ENCODE measurements around the gene CHDH.

Gene CHDH

GRCh38 chr3:53780806-53781205 lies 65.4 kb downstream of the CHDH start:
- no peak for DNase-seq

- no peak for DNase-seq
Measured at GRCh38 chr3:53780171-53780570, 66.0 kb downstream of the CHDH start.

- DNase-seq, result no peak
Measured at GRCh38 chr3:53778153-53778552, 68.1 kb downstream of the CHDH start.

- no peak for DNase-seq
Measured at GRCh38 chr3:53777468-53777867, 68.8 kb downstream of the CHDH start.

GRCh38 chr3:53776494-53777101 lies 69.6 kb downstream of the CHDH start:
- no peak for DNase-seq

- no peak for DNase-seq
Measured at GRCh38 chr3:53775834-53776251, 70.4 kb downstream of the CHDH start.

- DNase-seq, result no peak
Measured at GRCh38 chr3:53775018-53775417, 71.2 kb downstream of the CHDH start.

- DNase-seq, result no peak
Measured at GRCh38 chr3:53774414-53774813, 71.8 kb downstream of the CHDH start.

GRCh38 chr3:53773611-53774368 lies 72.4 kb downstream of the CHDH start:
- no peak for DNase-seq

GRCh38 chr3:53773021-53773436 lies 73.2 kb downstream of the CHDH start:
- no peak for DNase-seq

- no peak for DNase-seq
Measured at GRCh38 chr3:53772562-53772961, 73.7 kb downstream of the CHDH start.

- no peak for DNase-seq
Measured at GRCh38 chr3:53768478-53769459, 77.5 kb downstream of the CHDH start.

GRCh38 chr3:53766706-53767105 lies 79.5 kb downstream of the CHDH start:
- DNase-seq, result no peak

- no peak for DNase-seq
Measured at GRCh38 chr3:53765753-53766152, 80.5 kb downstream of the CHDH start.

- DNase-seq, result no peak
Measured at GRCh38 chr3:53764026-53764775, 82.0 kb downstream of the CHDH start.

GRCh38 chr3:53763353-53763752 lies 82.9 kb downstream of the CHDH start:
- DNase-seq, result no peak

Measured in Kasumi-1 (cell line).